H1 (cell line): ENCODE measurements around the gene ATP2C1. TPM values are rescaled to one million over a fixed set of nuclear protein-coding genes. Genes with fewer than 3 reads are reported as not detected.

Experiments used
- CTCF ChIA-PET: fragments of 300-600 bp; sonication (Branson Sonifier 250); formaldehyde crosslinking; loops from one replicate; lab custom pipeline; 2021; ENCODE audit not compliant: partially characterized antibody; lab: Charles Lee
- POLR2A ChIA-PET: fragments of 300-600 bp; sonication (Branson Sonifier 250); formaldehyde crosslinking; loops from one replicate; lab custom pipeline; 2021; ENCODE audit warnings: inconsistent platforms; ENCODE audit not compliant: partially characterized antibody; lab: Charles Lee
- DNase-seq, 2 experiments: peaks; one replicate each; pipeline versions ENCODE4 v3.0.0 to v3.0.0-alpha.2; 2010 to 2022; ENCODE audit warnings: low spot score in 2 of 2, low read depth in 1 of 2, mixed read lengths in 1 of 2
- FAIRE-seq: peaks from 2 replicates; lab custom pipeline; 2011; peaks lifted over from hg19 to GRCh38; lab: Jason Lieb, UNC
- H2AFZ ChIP-seq: 2 replicates; pipeline ENCODE4 v1.8.1; 2012; ENCODE audit warnings: low read length, inconsistent platforms
- H2AK5ac ChIP-seq: 2 replicates; pipeline ENCODE4 v1.6.1; 2013; ENCODE audit warnings: low read depth, low read length
- H2BK120ac ChIP-seq: replicated peaks from 2 replicates; pipeline ENCODE3; 2013; ENCODE audit warnings: low read depth, low read length, inconsistent platforms
- H2BK12ac ChIP-seq: 2 replicates; pipeline ENCODE4 v1.6.1; 2013; ENCODE audit warnings: low read depth, low read length
- H2BK15ac ChIP-seq: 2 replicates; pipeline ENCODE4 v1.6.1; 2013; ENCODE audit warnings: low read length
- H2BK20ac ChIP-seq: 2 replicates; pipeline ENCODE4 v1.6.1; 2013; ENCODE audit warnings: low read length
- H2BK5ac ChIP-seq: 2 replicates; pipeline ENCODE4 v1.6.1; 2013; ENCODE audit warnings: low read depth, low read length
- H3K14ac ChIP-seq: 2 replicates; pipeline ENCODE4 v1.6.1; 2013; ENCODE audit warnings: inconsistent platforms; ENCODE audit not compliant: insufficient read length
- H3K18ac ChIP-seq: 2 replicates; pipeline ENCODE4 v1.6.1; 2013; ENCODE audit warnings: low read length; ENCODE audit errors: extremely low read depth
- H3K23ac ChIP-seq: 2 replicates; pipeline ENCODE4 v1.6.1; 2013; ENCODE audit warnings: inconsistent platforms; ENCODE audit not compliant: insufficient read length
- H3K23me2 ChIP-seq: 2 replicates; pipeline ENCODE4 v1.6.1; 2013; ENCODE audit warnings: low read depth, low read length
- H3K27ac ChIP-seq: 2 replicates; pipeline ENCODE4 v1.6.1; 2011; ENCODE audit warnings: low read depth, low read length, inconsistent platforms
- H3K27me3 ChIP-seq, 4 experiments: replicated peaks in 1 of 4; 1 replicate in 1 of 4; 2 replicates in 3 of 4; pipeline versions ENCODE4 v1.6.1 to v1.8.1; 2011 to 2013; ENCODE audit warnings: low read length in 3 of 4, mild to moderate bottlenecking in 3 of 4, inconsistent platforms in 2 of 4, mixed read lengths in 2 of 4, moderate library complexity in 1 of 4; ENCODE audit not compliant: control insufficient read depth in 3 of 4, insufficient read depth in 3 of 4; ENCODE audit errors: extremely low read depth in 1 of 4
- H3K36me3 ChIP-seq, 4 experiments: 2 replicates each; pipeline versions ENCODE4 v1.6.1 to v1.8.1; 2011 to 2013; ENCODE audit warnings: mild to moderate bottlenecking in 4 of 4, low read length in 3 of 4, moderate library complexity in 2 of 4, control low read depth in 1 of 4, inconsistent platforms in 1 of 4; ENCODE audit not compliant: insufficient read depth in 4 of 4, control insufficient read depth in 2 of 4
- H3K4ac ChIP-seq: replicated peaks from 2 replicates; pipeline ENCODE3; 2013; ENCODE audit warnings: low read length, low read depth, mixed read lengths, inconsistent platforms; ENCODE audit not compliant: insufficient read length
- H3K4me1 ChIP-seq, 4 experiments: replicated peaks in 1 of 4; 1 replicate in 1 of 4; 2 replicates in 3 of 4; pipeline versions ENCODE4 v1.6.1 to v1.8.1; 2011 to 2013; ENCODE audit warnings: low read length in 3 of 4, inconsistent platforms in 2 of 4, mixed read lengths in 1 of 4; ENCODE audit not compliant: insufficient read depth in 4 of 4, control insufficient read depth in 3 of 4
- H3K4me2 ChIP-seq, 2 experiments: 2 replicates each; pipeline versions ENCODE4 v1.6.1 to v1.8.1; 2011 to 2013; ENCODE audit warnings: low read depth in 2 of 2, low read length in 2 of 2, control low read depth in 1 of 2, inconsistent platforms in 1 of 2, mild to moderate bottlenecking in 1 of 2; ENCODE audit not compliant: insufficient read depth in 1 of 2
- H3K4me3 ChIP-seq, 4 experiments: fragments of 200-600, 300-600 bp in 1 of 4; sonication (generic), shearing (Covaris generic), sonication (Bioruptor Twin) in 1 of 4; 2 replicates each; pipeline versions ENCODE4 v1.5.1 to v1.8.1; 2011 to 2016; ENCODE audit warnings: low read length in 4 of 4, low read depth in 3 of 4, control low read depth in 2 of 4, inconsistent platforms in 2 of 4, mild to moderate bottlenecking in 2 of 4, mixed read lengths in 1 of 4, moderate library complexity in 1 of 4; ENCODE audit not compliant: insufficient read depth in 2 of 4; ENCODE audit errors: extremely low read depth in 1 of 4
- H3K56ac ChIP-seq: replicated peaks from 2 replicates; pipeline ENCODE3; 2013; ENCODE audit warnings: low read depth, mild to moderate bottlenecking, mixed read lengths, low read length, inconsistent platforms; ENCODE audit not compliant: insufficient read length
- H3K79me1 ChIP-seq: 2 replicates; pipeline ENCODE4 v1.6.1; 2013; ENCODE audit warnings: low read depth, low read length, control low read depth
- H3K79me2 ChIP-seq, 2 experiments: 2 replicates each; pipeline versions ENCODE4 v1.6.1 to v1.8.1; 2012 to 2013; ENCODE audit warnings: low read length in 2 of 2, mild to moderate bottlenecking in 2 of 2, inconsistent platforms in 1 of 2; ENCODE audit not compliant: insufficient read depth in 2 of 2, control insufficient read depth in 1 of 2
- H3K9ac ChIP-seq, 4 experiments: replicated peaks in 1 of 4; 1 replicate in 1 of 4; 2 replicates in 3 of 4; pipeline versions ENCODE4 v1.6.1 to v1.8.1; 2011 to 2013; ENCODE audit warnings: low read depth in 3 of 4, low read length in 3 of 4, control low read depth in 2 of 4, mild to moderate bottlenecking in 2 of 4, moderate library complexity in 2 of 4, inconsistent platforms in 1 of 4; ENCODE audit errors: extremely low read depth in 1 of 4
- H3K9me3 ChIP-seq, 2 experiments: 2 replicates each; pipeline versions ENCODE4 v1.6.1 to v1.8.1; 2012 to 2013; ENCODE audit warnings: mild to moderate bottlenecking in 2 of 2, moderate library complexity in 2 of 2, control low read depth in 1 of 2, inconsistent platforms in 1 of 2, low read depth in 1 of 2, low read length in 1 of 2, mixed read lengths in 1 of 2; ENCODE audit not compliant: insufficient read depth in 2 of 2
- H4K20me1 ChIP-seq, 2 experiments: replicated peaks in 1 of 2; 2 replicates each; pipeline versions ENCODE3 to v1.8.1; 2011 to 2013; ENCODE audit warnings: inconsistent platforms in 2 of 2, low read length in 2 of 2, mild to moderate bottlenecking in 1 of 2; ENCODE audit not compliant: insufficient read depth in 2 of 2, control insufficient read depth in 1 of 2
- H4K5ac ChIP-seq: 2 replicates; pipeline ENCODE4 v1.6.1; 2013; ENCODE audit warnings: low read length, low read depth, mixed read lengths, inconsistent platforms; ENCODE audit not compliant: insufficient read length
- H4K8ac ChIP-seq: 2 replicates; pipeline ENCODE4 v1.8.0; 2013; ENCODE audit warnings: mild to moderate bottlenecking, moderate library complexity, low read length, inconsistent platforms; ENCODE audit not compliant: insufficient read depth; ENCODE audit errors: extremely low read depth
- H4K91ac ChIP-seq: replicated peaks from 2 replicates; pipeline ENCODE3; 2013; ENCODE audit warnings: low read length, mixed read lengths, inconsistent platforms; ENCODE audit not compliant: insufficient read length
- CBX5 ChIP-seq: fragments of 300-800, 300-1000 bp; sonication (generic); IDR thresholded peaks from 2 replicates; pipeline ENCODE4 v1.7.1; 2016; ENCODE audit warnings: antibody characterized with exemption, low read length, low read depth
- POLR2A ChIP-seq, 2 experiments: IDR thresholded peaks; 1 replicate in 1 of 2; 2 replicates in 1 of 2; pipeline ENCODE4 v1.6.1; 2011; ENCODE audit warnings: low read depth in 2 of 2, low read length in 2 of 2, mild to moderate bottlenecking in 2 of 2; ENCODE audit errors: control extremely low read depth in 1 of 2
- SP2 ChIP-seq: IDR thresholded peaks from 2 replicates; pipeline ENCODE4 v1.6.1; 2012; ENCODE audit warnings: mild to moderate bottlenecking, low read length, inconsistent platforms
- polyA plus RNA-seq, 7 experiments: library from polyadenylated mRNA; depleted of rRNA in 3 of 7; stranded (reverse) in 5 of 7; unstranded in 2 of 7; fragments of >200 nt in 5 of 7; fragments of 200-250 nt in 2 of 7; gene quantifications; 1 replicate in 5 of 7; 2 replicates in 1 of 7; 4 replicates in 1 of 7; pipeline versions ENCODE4 v1.2.1 to v1.2.3, GENCODE V29; 2011 to 2013; ENCODE audit warnings: missing spikeins in 2 of 7, mixed read lengths in 2 of 7
- total RNA-seq: library from RNA; stranded (reverse); fragmentation: NEBNext Ultra II Directional; extraction: Animal tissue kit (Norgen Biotek cat#: 25700); gene quantifications from 2 replicates; pipeline ENCODE4 v1.2.1, GENCODE V29; 2021

ATP2C1 gene
- total and polyA plus RNA-seq, 2 of the 8 experiments (the other 6 are each of a cell fraction or from before 2014, with no cell fraction given): 50.7 to 68.5 TPM

DNA sequence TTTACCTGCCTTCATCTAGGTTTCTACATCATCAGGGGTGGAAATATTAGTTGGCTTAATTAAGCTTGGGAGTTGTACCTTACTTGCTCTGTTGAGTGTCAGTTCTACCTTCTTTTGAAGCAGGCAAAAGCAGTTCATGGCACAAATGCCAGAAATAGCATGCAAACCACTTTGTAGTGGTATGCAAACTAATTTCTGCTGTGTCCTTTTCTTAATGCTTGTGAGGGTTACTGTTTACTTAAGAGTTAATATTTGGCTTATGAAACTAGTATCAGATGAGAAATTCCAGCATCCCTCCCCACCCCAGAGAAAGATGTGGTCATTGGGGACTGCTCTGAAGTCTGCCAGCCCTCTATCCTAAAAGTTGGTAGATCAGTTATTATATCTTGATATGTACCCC is 7.1 kb downstream of the ATP2C1 start:
- Histone ChIP-seq H2BK120ac (no peak overlapping the region), H2BK12ac (no peak overlapping the region), H2BK15ac (no peak overlapping the region), H2BK5ac (no peak overlapping the region), H3K79me2 (peaks cover 4 to 100% of the 10 kb centered on the region in 2 experiments; a peak in 3 of 4 replicates), H3K27ac (no peak overlapping the region), H3K79me1 (peaks cover 8% of the 10 kb centered on the region; the same call in 1 of the 2 replicates), H3K4me3 (no peak overlapping the region), H2BK20ac (no peak overlapping the region), H3K14ac (no peak overlapping the region), H3K27me3 (no peaks in the 10 kb centered on the region), H4K8ac (no peak overlapping the region), H3K4me1 (peaks cover 1 to 13% (median 8%) of the 10 kb centered on the region in 4 experiments; a peak in 4 of 7 replicates), H3K18ac (no peak overlapping the region), H2AK5ac (no peak overlapping the region), H2AFZ (no peak overlapping the region), H3K23me2 (no peaks in the 10 kb centered on the region), H3K9me3 (no peaks in the 10 kb centered on the region), H3K23ac (no peak overlapping the region), H4K91ac (no peak overlapping the region), H3K4ac (no peak overlapping the region), H4K20me1 (peaks cover 0 to 12% of the 10 kb centered on the region in 2 experiments), H3K9ac (no peak overlapping the region), H3K56ac (no peak overlapping the region), H4K5ac (no peak overlapping the region), H3K36me3 (no peaks in the 10 kb centered on the region)
- CTCF ChIA-PET: no interaction called here
- DNase-seq (no peak), FAIRE-seq (no peak)
- POLR2A ChIA-PET: no interaction called here
- TF ChIP-seq CBX5: no peak
- no peak for TF ChIP-seq POLR2A (IDR thresholded peaks at IDR 0.05; ENCODE audit: control extremely low read depth in 1 of 2, low read depth in 2 of 2, low read length in 2 of 2)
- TF ChIP-seq SP2: no peak
- TF ChIP-seq, all 59 proteins: peak for 0
- H3K4me2 ChIP-seq: no peak overlapping the region
